B cell (primary cell): ENCODE data around the gene USP44.

ENCODE experiments used
- EZH2 ChIP-seq: IDR thresholded peaks from 2 replicates; pipeline ENCODE4 v1.6.1; 2012; ENCODE audit warnings: borderline replicate concordance, low read depth, mild to moderate bottlenecking, moderate library complexity, low read length; ENCODE audit not compliant: insufficient read depth, poor library complexity, severe bottlenecking
- TF ChIP-seq, protein P1 (sequence below): fragments of 200-600 bp; IDR thresholded peaks from one replicate; pipeline ENCODE4 v1.8.0; 2022; ENCODE audit warnings: antibody characterized with exemption, mild to moderate bottlenecking

DNA sequence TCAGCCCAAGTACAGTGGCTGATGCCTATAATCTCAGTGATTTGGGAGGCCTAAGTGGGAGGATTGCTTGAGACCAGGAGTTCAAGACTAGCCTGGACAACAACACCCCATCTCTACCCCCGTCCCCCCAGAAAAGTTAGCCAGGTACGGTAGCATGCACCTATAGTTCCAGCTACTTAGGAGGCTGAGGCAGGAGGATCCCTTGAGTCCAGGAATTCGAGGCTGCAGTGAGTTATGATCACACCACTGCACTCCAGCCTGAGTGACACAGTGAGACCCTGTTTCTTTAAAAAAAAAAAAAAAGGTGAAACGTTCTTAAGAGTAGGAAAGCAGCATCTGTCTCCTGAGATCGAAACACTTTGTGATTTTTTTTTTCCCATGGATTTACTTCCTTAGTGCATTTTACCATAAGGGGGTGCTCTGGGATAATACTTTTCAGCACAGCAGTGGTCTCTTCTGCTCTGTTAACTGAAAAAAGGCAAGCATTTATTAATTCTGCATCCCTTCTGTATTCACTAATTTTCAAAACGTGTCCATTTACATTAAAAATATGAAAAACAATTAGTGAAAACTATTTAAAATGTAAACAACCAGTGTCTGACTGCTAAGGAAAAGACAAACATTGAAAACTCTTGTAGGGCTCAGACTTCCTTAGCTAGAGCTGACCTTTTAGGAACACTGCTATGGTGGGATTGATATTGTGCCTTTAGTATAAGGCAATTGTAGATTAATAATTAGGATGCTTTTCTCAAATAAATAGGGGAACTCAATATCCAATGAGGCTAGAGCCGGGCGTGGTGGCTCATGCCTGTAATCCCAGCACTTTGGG lies 31.2 kb upstream of the USP44 start:
- no peak for TF ChIP-seq EZH2
- TF ChIP-seq, protein P1, sequence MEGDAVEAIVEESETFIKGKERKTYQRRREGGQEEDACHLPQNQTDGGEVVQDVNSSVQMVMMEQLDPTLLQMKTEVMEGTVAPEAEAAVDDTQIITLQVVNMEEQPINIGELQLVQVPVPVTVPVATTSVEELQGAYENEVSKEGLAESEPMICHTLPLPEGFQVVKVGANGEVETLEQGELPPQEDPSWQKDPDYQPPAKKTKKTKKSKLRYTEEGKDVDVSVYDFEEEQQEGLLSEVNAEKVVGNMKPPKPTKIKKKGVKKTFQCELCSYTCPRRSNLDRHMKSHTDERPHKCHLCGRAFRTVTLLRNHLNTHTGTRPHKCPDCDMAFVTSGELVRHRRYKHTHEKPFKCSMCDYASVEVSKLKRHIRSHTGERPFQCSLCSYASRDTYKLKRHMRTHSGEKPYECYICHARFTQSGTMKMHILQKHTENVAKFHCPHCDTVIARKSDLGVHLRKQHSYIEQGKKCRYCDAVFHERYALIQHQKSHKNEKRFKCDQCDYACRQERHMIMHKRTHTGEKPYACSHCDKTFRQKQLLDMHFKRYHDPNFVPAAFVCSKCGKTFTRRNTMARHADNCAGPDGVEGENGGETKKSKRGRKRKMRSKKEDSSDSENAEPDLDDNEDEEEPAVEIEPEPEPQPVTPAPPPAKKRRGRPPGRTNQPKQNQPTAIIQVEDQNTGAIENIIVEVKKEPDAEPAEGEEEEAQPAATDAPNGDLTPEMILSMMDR = no peak
